ENCODE measurements around the gene FXYD5. TPM values are rescaled to one million over a fixed set of nuclear protein-coding genes. Genes with fewer than 3 reads are reported as not detected.

The FXYD5 gene
- total RNA-seq, 1 donor from 2014 or later: 81.0 TPM

DNA sequence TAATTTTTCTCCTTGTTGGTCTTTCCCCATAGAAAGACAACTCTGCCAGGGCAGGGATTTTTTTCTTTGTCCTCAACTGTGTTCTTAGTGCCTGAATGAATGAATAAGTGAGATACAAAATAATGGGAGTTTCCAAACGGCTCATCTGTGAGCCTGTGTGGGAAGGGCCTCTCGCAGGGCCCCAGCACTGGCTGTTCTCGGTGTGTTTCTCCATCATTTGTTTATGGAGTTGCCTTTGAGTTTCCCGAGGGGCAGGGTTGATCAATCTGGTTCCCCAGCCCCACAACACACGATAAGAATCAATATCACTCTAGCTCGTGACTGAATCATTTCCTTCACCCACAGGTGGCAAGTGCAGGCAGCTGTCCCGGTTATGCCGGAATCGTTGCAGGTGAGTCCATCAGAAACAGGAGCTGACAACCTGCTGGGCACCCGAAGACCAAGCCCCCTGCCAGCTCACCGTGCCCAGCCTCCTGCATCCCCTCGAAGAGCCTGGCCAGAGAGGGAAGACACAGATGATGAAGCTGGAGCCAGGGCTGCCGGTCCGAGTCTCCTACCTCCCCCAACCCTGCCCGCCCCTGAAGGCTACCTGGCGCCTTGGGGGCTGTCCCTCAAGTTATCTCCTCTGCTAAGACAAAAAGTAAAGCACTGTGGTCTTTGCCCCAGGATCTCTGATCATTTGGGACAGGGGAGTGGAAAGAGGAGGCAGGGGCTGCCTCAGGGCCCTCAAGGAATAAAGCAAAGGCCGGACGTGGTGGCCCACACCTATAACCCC, 14.9 kb downstream of the FXYD5 start:
- Mint-ChIP-seq H3K27ac (ENCODE audit: unreplicated experiment) (no peak overlapping the region), H3K9me3 (ENCODE audit: unreplicated experiment) (peaks cover 2% of the 10 kb centered on the region), H3K27me3 (ENCODE audit: unreplicated experiment) (no peaks in the 10 kb centered on the region), H3K4me3 (ENCODE audit: unreplicated experiment) (no peak overlapping the region), H3K4me1 (ENCODE audit: unreplicated experiment) (peaks cover 13% of the 10 kb centered on the region), H3K36me3 (ENCODE audit: unreplicated experiment) (peaks cover 17% of the 10 kb centered on the region)
- TF ChIP-seq, protein P1, sequence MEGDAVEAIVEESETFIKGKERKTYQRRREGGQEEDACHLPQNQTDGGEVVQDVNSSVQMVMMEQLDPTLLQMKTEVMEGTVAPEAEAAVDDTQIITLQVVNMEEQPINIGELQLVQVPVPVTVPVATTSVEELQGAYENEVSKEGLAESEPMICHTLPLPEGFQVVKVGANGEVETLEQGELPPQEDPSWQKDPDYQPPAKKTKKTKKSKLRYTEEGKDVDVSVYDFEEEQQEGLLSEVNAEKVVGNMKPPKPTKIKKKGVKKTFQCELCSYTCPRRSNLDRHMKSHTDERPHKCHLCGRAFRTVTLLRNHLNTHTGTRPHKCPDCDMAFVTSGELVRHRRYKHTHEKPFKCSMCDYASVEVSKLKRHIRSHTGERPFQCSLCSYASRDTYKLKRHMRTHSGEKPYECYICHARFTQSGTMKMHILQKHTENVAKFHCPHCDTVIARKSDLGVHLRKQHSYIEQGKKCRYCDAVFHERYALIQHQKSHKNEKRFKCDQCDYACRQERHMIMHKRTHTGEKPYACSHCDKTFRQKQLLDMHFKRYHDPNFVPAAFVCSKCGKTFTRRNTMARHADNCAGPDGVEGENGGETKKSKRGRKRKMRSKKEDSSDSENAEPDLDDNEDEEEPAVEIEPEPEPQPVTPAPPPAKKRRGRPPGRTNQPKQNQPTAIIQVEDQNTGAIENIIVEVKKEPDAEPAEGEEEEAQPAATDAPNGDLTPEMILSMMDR (IDR thresholded peaks at IDR 0.05): no peak
- DNase-seq (ENCODE audit: extremely low spot score, unreplicated experiment): no peak

DNA sequence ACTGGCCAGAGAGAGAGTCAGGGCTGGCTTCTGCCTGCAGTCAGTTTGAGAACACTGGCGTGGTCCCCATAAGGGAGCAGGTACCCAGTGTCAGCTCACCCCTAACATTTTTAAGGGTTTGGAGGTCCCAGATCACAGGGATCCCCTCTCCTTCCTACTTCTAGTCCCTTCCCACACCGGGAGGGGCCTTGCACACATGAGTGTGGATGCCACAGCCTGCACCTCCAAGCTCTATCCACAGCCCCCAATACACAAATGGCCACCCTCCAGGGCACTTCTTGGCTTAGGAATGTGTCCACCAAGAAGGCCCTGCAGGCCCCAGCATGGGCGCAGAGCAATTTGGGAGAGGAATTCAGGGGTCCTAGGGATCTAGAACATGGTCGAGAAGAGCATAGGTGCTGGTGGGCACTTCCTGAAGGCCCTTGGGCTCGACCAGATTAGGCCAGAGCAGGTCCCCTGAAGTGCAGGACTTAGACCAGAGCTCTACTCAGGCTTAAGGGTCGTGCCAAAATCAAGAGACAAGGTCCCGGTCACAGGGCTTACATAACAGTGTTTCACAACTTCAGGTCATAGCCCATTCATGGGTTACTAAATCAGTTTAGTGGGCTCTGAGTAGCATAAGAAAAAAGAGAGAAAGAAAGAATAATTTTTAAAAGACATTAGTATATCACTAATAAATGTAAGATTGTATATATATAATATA, 16.0 kb downstream of the FXYD5 start:
- DNase-seq (ENCODE audit: extremely low spot score, unreplicated experiment): peak; percentile 65
- Mint-ChIP-seq H3K27ac (ENCODE audit: unreplicated experiment) (no peak overlapping the region), H3K9me3 (ENCODE audit: unreplicated experiment) (no peaks in the 10 kb centered on the region), H3K36me3 (ENCODE audit: unreplicated experiment) (peaks cover 12% of the 10 kb centered on the region), H3K4me3 (ENCODE audit: unreplicated experiment) (no peak overlapping the region), H3K4me1 (ENCODE audit: unreplicated experiment) (peaks cover 13% of the 10 kb centered on the region), H3K27me3 (ENCODE audit: unreplicated experiment) (no peaks in the 10 kb centered on the region)
- TF ChIP-seq, protein P1 (IDR thresholded peaks at IDR 0.05): no peak

DNA sequence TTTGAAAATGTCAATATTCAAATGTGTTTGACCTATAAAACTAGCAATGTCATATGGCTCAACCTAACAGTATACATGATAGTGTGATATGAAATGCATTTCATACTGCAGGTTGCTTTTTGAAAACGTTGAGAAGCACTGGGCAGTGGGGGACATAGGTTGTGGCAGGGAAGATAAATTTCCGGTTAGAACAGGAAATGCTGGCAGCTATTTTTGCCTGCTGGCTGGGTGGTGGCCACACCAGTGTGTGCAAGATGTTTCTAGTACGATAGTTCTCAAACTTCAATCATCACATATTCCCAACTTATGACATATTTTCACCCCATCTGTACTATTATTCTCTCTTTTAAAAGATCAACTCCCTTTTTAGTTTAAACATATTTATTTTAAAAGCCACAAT, 17.2 kb downstream of the FXYD5 start:
- Mint-ChIP-seq H3K4me3 (ENCODE audit: unreplicated experiment) (no peak overlapping the region), H3K27ac (ENCODE audit: unreplicated experiment) (no peak overlapping the region), H3K36me3 (ENCODE audit: unreplicated experiment) (peaks cover under 1% of the 10 kb centered on the region), H3K4me1 (ENCODE audit: unreplicated experiment) (peaks cover 15% of the 10 kb centered on the region), H3K27me3 (ENCODE audit: unreplicated experiment) (no peaks in the 10 kb centered on the region), H3K9me3 (ENCODE audit: unreplicated experiment) (no peaks in the 10 kb centered on the region)
- peak; percentile 17 for DNase-seq (ENCODE audit: extremely low spot score, unreplicated experiment)
- TF ChIP-seq, protein P1 (IDR thresholded peaks at IDR 0.05): no peak

DNA sequence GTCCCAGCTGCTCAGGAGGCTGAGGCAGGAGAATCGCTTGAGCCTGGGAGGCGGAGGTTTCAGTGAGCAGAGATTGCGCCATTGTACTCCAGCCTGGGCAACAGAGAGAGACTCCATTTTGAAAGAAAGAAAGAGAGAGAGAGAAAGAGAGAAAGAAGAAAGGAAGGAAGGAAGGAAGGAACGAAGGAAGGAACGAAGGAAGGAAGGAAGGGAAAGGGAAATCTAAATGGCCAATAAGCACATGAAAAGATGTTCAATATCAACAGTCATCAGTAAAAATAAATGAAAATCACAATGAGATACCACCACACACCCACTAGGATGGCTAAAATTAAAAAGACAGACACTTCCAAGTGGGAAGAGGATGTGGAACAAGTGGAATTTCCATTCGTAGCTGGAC, 19.7 kb downstream of the FXYD5 start:
- DNase-seq (ENCODE audit: extremely low spot score, unreplicated experiment): no peak
- Mint-ChIP-seq H3K27me3 (ENCODE audit: unreplicated experiment) (no peaks in the 10 kb centered on the region), H3K4me3 (ENCODE audit: unreplicated experiment) (no peak overlapping the region), H3K9me3 (ENCODE audit: unreplicated experiment) (no peaks in the 10 kb centered on the region), H3K36me3 (ENCODE audit: unreplicated experiment) (no peaks in the 10 kb centered on the region), H3K4me1 (ENCODE audit: unreplicated experiment) (peaks cover 2% of the 10 kb centered on the region), H3K27ac (ENCODE audit: unreplicated experiment) (no peak overlapping the region)
- TF ChIP-seq, protein P1 (IDR thresholded peaks at IDR 0.05): no peak

DNA sequence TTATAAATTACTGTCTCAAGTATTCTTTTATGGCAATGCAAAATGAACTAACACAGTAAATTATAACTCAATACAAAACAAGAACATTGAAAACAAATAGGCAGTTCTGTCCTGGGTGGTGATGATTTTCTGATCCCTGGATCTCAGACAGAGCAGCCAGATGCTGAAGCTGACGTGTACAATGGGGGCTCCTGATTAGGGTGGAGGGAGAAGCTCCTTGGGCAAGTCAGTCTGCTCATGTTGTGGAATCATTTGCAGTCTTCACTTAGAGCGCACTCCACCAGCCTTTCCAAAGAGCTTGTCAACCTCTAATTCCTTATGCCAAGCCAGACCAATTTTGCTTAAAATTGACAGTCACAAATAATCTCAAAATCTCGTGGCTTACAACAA, 21.6 kb downstream of the FXYD5 start:
- H3K4me3 Mint-ChIP-seq (ENCODE audit: unreplicated experiment): no peak overlapping the region
- H3K27me3 Mint-ChIP-seq (ENCODE audit: unreplicated experiment): no peaks in the 10 kb centered on the region
- H3K4me1 Mint-ChIP-seq (ENCODE audit: unreplicated experiment): peaks cover 2% of the 10 kb centered on the region
- TF ChIP-seq, protein P1 (IDR thresholded peaks at IDR 0.05): no peak
- DNase-seq (ENCODE audit: extremely low spot score, unreplicated experiment): no peak
- H3K27ac Mint-ChIP-seq (ENCODE audit: unreplicated experiment): no peak overlapping the region
- no peaks in the 10 kb centered on the region for H3K9me3 Mint-ChIP-seq (ENCODE audit: unreplicated experiment)
- H3K36me3 Mint-ChIP-seq (ENCODE audit: unreplicated experiment): no peaks in the 10 kb centered on the region

Measured in osteocyte (in vitro differentiated cells).